DOHH2 (cell line): ENCODE data around the gene MYPN.

Experiments used
- EZH2phosphoT487 ChIP-seq: fragments of 200-600 bp; sonication (generic); IDR thresholded peaks from 2 replicates; pipeline ENCODE4 v1.6.1; 2017; ENCODE audit warnings: borderline replicate concordance, mild to moderate bottlenecking, antibody characterized with exemption, low read length, moderate library complexity, mixed read lengths
- TF ChIP-seq, protein P1 (sequence below): fragments of 200-600 bp; sonication (generic); IDR thresholded peaks from one replicate; pipeline ENCODE4 v1.5.1; 2014; ENCODE audit warnings: antibody characterized with exemption, mild to moderate bottlenecking, low read depth, low read length; ENCODE audit not compliant: poor library complexity, severe bottlenecking

DNA sequence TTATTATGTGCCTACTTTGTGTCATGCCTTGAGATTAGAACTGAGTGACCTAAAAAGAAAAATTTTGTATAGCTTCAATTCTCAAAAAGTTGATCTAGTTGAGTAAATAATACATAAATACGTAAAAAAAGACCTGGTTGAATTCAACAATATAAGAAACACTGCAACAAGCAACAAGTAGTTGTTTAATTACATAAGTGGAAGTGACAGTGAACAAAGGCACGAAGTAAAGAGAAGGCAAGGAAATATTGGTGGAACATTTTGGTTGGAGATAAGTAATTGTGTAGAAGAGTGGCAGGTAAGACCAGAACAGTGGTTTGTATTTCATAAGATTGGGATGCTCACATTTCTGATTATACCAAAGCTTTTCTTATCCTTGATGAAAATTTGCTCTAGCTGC lies 8.2 kb upstream of the MYPN start:
- TF ChIP-seq, protein P1, sequence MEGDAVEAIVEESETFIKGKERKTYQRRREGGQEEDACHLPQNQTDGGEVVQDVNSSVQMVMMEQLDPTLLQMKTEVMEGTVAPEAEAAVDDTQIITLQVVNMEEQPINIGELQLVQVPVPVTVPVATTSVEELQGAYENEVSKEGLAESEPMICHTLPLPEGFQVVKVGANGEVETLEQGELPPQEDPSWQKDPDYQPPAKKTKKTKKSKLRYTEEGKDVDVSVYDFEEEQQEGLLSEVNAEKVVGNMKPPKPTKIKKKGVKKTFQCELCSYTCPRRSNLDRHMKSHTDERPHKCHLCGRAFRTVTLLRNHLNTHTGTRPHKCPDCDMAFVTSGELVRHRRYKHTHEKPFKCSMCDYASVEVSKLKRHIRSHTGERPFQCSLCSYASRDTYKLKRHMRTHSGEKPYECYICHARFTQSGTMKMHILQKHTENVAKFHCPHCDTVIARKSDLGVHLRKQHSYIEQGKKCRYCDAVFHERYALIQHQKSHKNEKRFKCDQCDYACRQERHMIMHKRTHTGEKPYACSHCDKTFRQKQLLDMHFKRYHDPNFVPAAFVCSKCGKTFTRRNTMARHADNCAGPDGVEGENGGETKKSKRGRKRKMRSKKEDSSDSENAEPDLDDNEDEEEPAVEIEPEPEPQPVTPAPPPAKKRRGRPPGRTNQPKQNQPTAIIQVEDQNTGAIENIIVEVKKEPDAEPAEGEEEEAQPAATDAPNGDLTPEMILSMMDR: no peak
- no peak for TF ChIP-seq EZH2phosphoT487
